HL-60 (cell line): ENCODE results near the gene EPN3.

Experiments
- DNase-seq, 2 experiments: peaks; one replicate each; pipeline ENCODE4 v3.0.0-alpha.2; 2010 to 2020; ENCODE audit warnings: low read depth in 1 of 2, low spot score in 1 of 2
- H3K27ac ChIP-seq: fragments of 250-450 bp; sonication (Bioruptor Pico); replicated peaks from 2 replicates; pipeline ENCODE4 v1.5.1; 2020; ENCODE audit warnings: mild to moderate bottlenecking, moderate library complexity
- H3K27me3 ChIP-seq: fragments of 250-450 bp; sonication (Bioruptor Pico); 2 replicates; pipeline ENCODE4 v1.5.1; 2021; ENCODE audit warnings: mild to moderate bottlenecking, moderate library complexity; ENCODE audit not compliant: insufficient read depth, poor library complexity, severe bottlenecking
- H3K4me3 ChIP-seq: replicated peaks from 2 replicates; pipeline ENCODE4 v1.5.1; 2011; ENCODE audit warnings: mild to moderate bottlenecking, control low read depth, low read length; ENCODE audit not compliant: insufficient read depth
- CTCF ChIP-seq: IDR thresholded peaks from one replicate; pipeline ENCODE4 v1.5.1; 2011; ENCODE audit warnings: low read length, control low read depth, inconsistent platforms; ENCODE audit not compliant: insufficient read depth
- GABPA ChIP-seq: IDR thresholded peaks from 2 replicates; pipeline ENCODE4 v1.6.1; 2012; ENCODE audit warnings: low read depth
- POLR2AphosphoS5 ChIP-seq: IDR thresholded peaks from 2 replicates; pipeline ENCODE4 v1.6.1; 2012; ENCODE audit warnings: low read depth
- REST ChIP-seq: IDR thresholded peaks from 2 replicates; pipeline ENCODE4 v1.6.1; 2012; ENCODE audit warnings: low read depth; ENCODE audit not compliant: insufficient replicate concordance
- SPI1 ChIP-seq: IDR thresholded peaks from 2 replicates; pipeline ENCODE4 v1.6.1; 2012; ENCODE audit warnings: low read depth, mild to moderate bottlenecking, borderline replicate concordance

The EPN3 gene

GRCh38 chr17:50589095-50589705 is 56.7 kb downstream of the EPN3 start:
- H3K4me3 ChIP-seq: no peak overlapping the region
- H3K27me3 ChIP-seq: peaks cover 5% of the 10 kb centered on the region
- DNase-seq: no peak
- no peak for TF ChIP-seq CTCF
- no peak for TF ChIP-seq GABPA
- TF ChIP-seq REST: no peak
- no peak for TF ChIP-seq SPI1
- no peak for TF ChIP-seq POLR2AphosphoS5
- H3K27ac ChIP-seq: no peak overlapping the region

GRCh38 chr17:50590946-50591737 is 58.6 kb downstream of the EPN3 start:
- no peak overlapping the region for H3K27ac ChIP-seq
- H3K27me3 ChIP-seq: peaks cover 7% of the 10 kb centered on the region
- H3K4me3 ChIP-seq: no peak overlapping the region
- TF ChIP-seq CTCF: no peak
- no peak for TF ChIP-seq POLR2AphosphoS5
- no peak for TF ChIP-seq SPI1
- no peak for TF ChIP-seq GABPA
- TF ChIP-seq REST: no peak
- no peak for DNase-seq

- Histone ChIP-seq H3K27me3 (peaks cover 4% of the 10 kb centered on the region), H3K4me3 (no peak overlapping the region), H3K27ac (no peak overlapping the region)
- TF ChIP-seq GABPA: no peak
- TF ChIP-seq CTCF: no peak
- TF ChIP-seq SPI1: no peak
- TF ChIP-seq REST: no peak
- TF ChIP-seq POLR2AphosphoS5: no peak
- DNase-seq: no peak
Measured at GRCh38 chr17:50593321-50593720, 60.8 kb downstream of the EPN3 start.
